A549 treated with ZK216348 at 1 μM for 4 hours (cell line): ENCODE data around the gene DSCAM. TPM values are rescaled to one million over a fixed set of nuclear protein-coding genes. Genes with fewer than 3 reads are reported as not detected.

ENCODE experiments used
- total RNA-seq: library from RNA; stranded (reverse); fragments of 200-300 nt; extraction: Qiagen RNA extraction; gene quantifications from 5 replicates; pipeline ENCODE4 v1.2.3, GENCODE V29; 2022; ENCODE audit warnings: low read depth

Gene DSCAM, protein sequence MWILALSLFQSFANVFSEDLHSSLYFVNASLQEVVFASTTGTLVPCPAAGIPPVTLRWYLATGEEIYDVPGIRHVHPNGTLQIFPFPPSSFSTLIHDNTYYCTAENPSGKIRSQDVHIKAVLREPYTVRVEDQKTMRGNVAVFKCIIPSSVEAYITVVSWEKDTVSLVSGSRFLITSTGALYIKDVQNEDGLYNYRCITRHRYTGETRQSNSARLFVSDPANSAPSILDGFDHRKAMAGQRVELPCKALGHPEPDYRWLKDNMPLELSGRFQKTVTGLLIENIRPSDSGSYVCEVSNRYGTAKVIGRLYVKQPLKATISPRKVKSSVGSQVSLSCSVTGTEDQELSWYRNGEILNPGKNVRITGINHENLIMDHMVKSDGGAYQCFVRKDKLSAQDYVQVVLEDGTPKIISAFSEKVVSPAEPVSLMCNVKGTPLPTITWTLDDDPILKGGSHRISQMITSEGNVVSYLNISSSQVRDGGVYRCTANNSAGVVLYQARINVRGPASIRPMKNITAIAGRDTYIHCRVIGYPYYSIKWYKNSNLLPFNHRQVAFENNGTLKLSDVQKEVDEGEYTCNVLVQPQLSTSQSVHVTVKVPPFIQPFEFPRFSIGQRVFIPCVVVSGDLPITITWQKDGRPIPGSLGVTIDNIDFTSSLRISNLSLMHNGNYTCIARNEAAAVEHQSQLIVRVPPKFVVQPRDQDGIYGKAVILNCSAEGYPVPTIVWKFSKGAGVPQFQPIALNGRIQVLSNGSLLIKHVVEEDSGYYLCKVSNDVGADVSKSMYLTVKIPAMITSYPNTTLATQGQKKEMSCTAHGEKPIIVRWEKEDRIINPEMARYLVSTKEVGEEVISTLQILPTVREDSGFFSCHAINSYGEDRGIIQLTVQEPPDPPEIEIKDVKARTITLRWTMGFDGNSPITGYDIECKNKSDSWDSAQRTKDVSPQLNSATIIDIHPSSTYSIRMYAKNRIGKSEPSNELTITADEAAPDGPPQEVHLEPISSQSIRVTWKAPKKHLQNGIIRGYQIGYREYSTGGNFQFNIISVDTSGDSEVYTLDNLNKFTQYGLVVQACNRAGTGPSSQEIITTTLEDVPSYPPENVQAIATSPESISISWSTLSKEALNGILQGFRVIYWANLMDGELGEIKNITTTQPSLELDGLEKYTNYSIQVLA (N-terminal part only)
- not detected in 5 replicates for total RNA-seq

DNA sequence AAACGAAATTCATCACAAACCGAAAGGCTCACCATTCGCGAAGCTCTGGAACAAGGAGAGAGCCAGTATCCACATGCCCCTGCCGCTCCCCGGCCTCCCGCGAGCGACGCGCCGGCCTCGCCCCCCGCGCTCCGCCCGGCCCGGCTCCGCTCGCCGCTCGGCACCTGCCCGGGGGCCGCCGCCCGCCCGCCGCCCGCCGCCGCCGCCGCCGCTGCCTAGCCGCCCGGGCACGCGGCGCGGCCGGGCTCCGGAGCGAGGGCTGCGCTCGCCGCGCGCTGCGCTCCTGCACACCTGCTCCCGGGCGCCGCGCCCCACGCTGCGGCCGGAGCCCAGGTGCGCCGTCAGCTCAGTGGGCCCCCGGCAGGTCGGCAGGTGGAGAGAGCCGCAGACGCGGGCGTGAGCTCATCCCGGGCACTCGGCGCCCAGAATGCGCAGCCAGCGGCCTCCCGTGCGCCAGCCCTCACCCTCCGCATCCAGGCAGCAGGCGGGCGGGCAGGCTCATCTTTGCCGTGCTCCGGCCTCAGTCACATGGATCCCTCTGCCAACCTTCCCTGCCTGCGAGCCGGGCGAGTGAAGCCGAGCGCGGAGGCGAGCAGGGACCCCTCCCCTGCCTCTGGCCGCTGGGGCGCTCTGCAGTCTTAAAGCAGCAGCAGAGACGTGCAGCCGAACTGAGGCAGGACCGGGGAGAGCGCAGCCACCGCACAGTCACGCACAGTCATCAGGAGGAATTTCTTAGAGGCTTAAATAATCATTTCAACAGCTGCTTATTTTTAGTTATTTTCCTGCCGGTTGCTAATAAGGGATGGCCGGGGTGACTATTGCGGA, at the start of gene DSCAM:
Gene DSCAM (minus strand): TSS at position 572 of the 825 bp plus-strand sequence. CDS start 497 bp downstream, at position 75.

